HG02763 (cell line): Measurements from ENCODE around the gene RABGEF1.
"Not testable (repeated sequence)": the region's sequence is repeated elsewhere in the genome, so short reads cannot be mapped to it uniquely, and the experiment has no call there.

Source experiments
- ATAC-seq: cut with Tn5 transposase; IDR thresholded peaks from one replicate; pipeline ENCODE4 v1.9.1; 2021; ENCODE audit warnings: mild to moderate bottlenecking, moderate library complexity; ENCODE audit not compliant: unreplicated experiment

RABGEF1 gene

DNA sequence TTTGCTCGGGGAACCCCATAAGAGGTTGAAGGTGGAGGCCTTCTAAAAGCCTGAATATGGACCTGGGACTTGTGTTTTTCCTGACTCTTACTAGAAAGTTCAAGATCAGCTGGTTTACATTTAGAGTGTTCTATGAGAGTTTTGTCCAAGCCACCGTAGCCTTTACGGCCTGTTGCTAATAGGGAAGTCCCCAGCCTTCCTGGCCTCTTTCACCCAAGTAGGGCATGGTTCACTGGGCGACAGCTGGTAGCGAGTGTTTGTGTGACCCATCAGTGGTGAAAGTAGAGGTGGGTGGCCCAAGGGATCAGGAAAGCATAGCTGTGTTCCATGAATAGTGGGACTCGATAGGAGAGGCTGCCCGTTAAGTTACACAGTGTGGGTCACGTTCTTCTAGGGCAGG is 60.1 kb downstream of the RABGEF1 start:
- ATAC-seq, result no peak

DNA sequence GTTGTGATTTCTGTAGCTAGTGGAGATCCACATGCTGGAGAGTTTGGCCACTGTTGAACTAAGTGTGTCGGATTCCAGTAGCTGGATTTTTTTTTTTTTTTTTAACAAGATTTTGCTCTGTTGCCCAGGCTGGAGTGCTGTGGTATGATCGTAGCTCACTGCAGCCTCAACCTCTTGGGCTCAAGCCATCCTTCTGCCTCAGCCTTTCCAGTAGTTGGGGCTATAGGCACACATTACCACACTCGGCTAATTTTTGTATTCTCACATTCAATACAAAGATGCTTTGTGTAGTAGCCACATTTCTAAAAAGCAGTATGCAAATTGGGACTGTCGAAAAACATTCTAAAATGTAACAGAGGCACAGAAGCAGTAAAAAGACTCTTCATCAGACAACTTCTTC is 63.5 kb downstream of the RABGEF1 start:
- no peak for ATAC-seq

DNA sequence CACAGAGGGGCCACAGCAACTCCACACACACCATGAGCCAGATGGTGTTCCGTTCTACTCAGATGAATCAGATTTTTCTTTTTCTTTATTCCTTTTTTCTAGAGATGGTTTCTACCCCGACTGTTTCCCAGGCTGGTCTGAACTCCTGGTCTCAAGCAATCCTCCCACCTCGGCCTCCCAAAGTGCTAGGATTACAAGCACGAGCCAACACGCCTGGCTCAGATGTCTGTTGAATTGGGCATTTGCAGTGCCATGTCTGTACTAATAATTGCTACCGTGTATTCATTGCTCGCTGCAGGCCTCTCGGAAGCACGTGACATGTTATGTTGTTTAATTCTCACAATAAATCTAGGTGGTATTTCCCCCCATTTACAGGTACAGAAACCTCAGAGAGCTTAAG is 67.2 kb downstream of the RABGEF1 start:
- no peak for ATAC-seq

DNA sequence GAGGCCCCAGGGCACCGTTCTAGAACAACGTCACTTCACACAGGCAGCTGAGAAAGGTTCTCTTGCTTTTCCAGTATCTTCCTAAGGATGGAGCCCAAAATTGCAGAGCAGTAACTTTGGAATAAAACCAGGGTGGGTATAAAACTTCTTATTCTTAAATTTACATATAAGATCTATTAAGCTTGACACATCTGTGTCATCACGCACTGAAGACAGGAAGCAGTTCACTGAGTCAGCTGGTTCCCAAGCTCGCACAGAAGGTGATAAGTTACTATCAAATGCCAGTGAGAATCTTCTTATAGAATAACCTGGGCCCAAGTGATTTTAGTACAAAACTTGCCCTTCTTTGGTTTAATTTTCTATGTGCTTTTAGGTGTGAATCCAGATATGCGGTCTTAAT is 70.2 kb downstream of the RABGEF1 start:
- ATAC-seq, result no peak

DNA sequence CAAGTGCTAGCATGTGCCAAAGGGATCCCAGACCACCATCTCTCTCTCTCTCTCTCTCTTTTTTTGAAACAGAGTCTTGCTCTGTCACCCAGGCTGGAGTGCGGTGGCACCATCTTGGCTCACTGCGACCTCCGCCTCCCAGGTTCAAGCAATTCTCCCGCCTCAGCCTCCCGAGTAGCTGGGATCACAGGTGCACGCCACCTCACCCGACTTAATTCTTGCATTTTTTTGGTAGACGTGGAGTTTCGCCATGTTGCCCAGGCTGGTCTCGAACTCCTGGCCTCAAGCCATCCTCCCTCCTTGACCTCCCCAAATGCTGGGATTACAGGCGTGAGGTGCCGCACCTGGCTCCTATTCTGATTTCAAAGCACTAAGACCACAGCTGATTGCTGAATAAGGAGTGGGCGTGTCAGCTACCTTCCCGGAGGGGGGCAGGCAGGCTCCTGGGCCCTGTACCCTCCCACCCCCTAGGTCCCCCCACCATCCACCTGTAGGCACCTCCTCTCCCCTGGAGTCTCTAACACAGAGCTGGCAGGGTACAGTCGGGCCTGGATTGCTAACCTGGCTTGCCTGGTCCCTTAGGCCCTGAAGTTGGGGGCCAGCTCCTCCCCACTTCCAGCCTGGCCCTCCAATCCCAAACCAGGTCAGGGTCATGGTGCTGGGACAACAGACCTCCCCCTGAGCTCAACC is 74.8 kb downstream of the RABGEF1 start:
- not testable (repeated sequence) for ATAC-seq

DNA sequence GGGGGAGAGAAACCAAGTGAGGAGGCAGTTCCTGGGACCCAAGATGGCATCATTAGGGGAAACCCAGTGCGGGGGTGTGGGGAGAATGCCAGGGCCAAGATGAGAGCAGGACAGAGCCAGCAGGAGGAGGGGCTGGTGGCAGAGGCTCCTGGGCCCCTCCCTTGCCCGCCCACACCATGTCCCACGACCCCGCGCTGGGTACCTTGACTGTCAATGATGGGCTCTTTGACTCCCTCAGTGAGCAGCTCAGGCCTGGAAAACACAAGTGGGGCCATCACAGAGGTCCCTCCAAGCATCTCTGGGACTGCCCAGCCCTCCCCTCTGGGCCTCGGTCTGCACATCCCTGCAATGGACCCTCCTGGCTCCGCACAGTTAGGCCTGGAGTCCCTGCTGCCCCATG is 75.4 kb downstream of the RABGEF1 start:
- ATAC-seq, result no peak

DNA sequence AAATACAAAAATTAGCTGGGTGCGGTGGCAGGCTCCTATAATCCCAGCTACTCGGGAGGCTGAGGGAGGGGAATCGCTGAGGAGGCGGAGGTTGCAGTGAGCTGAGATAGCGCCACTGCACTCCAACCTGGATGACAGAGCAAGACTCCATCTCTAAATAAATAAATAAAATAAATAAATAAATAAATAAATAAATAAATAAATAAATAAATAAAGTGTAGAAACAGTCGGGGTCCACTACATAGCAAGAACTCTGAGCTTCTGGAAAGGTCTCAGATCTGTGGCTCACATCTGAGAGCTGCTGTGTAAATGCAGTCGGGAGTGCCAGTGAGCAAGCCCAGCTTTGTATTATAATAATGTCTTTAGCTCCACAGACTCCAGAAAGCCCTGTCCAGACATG is 76.1 kb downstream of the RABGEF1 start:
- ATAC-seq, result not testable (repeated sequence)

DNA sequence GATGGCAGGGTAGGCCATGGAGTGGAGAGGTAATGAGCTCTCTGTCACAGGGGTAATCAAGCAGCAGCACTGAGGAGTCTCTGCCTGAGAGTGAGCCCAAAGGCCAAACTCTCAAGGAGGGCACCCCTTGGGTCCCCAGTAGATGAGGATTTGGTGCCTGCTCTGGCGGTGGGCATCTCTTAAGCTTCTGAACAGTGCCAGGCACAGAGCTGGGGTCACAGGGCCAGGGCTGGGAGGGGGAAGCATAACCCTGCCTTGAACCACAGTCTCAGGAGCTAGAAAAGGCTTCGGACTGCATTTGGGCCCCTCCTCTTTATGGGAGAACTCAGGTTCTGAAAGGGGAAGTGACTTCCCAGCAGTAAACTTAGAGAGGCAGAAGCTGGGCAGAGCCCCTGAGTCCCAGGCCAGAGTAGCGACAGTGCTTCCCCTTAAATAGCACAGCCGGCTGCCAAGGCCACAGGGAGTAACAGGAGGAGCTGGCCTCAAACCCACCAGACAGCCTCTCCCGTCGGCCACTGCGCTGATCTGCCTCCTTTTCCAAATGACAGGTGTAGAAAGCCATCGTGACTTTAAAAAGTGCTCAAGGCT is 76.8 kb downstream of the RABGEF1 start:
- ATAC-seq, result not testable (repeated sequence)

DNA sequence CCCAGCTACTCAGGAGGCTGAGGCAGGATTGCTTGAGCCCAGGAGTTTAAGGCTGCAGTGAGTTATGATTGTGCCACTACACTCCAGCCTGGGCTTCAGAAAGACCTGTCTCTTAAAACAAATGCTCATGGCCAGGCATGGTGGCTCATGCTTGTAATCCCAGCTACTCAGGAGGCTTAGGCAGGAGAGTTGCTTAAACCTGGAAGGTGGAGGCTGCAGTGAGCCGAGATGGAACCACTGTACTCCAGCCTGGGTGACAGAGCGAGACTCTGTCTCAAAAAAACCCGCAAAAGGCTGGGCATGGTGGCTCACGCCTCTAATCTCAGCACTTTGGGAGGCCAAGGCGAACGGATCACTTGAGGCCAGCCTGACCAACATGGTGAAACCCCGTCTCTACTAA is 77.4 kb downstream of the RABGEF1 start:
- ATAC-seq, result not testable (repeated sequence)

DNA sequence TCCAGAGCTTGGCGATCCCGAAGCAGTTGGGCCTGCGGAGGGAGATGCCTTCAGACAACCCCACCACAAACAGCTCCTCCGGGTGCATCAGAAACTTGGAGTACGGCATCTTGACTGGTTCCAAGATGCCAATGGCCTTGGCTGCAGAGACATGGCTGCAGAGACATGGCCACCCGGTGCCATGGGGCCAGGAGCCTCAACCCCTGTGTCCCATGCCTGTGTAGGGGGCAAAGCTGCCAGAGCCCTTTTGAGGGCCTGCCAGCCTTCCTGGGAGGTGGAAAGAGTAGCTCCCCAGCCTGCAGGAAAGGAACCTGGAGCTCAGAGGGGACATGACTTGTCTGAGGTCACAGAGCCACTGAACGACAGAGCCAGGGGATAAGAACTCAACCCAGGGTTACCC is 83.5 kb downstream of the RABGEF1 start:
- no peak for ATAC-seq

DNA sequence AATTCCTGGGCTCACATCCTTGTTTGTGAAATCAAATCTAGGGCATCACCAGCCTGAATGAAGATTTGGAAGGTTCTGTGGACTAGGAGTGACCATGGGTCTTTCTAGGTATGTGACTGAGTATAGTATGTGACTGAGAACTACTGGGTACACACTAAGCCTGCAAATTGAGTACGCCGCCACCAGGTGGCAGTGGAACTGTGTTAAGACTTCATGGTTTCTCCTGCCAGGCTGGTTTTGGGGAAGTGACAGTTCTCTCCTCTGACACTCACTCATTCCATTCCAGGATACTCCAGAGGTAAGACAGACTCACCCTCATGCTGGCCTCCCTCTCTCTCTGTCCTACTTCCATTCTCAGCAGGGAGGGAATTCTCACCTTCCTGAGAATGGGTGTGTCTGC is 85.0 kb downstream of the RABGEF1 start:
- not testable (repeated sequence) for ATAC-seq

DNA sequence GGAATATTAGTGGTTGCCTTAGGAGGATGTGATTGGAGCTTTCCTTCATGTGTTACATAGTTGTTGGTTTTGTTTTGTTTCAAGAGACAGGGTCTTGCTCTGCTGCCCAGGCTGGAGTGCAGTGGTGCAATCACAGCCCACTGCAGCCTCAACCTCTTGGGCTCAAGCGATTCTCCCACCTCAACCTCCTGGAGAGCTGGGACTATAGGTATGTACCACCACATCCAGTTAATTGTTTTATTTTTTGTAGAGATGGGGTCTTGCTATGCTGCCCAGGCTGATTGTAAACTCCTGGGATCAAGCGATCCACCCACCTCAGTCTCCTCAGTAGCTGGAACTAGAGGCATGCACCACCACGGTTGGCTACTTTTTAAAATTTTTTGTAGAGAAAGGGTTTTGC is 86.1 kb downstream of the RABGEF1 start:
- ATAC-seq, result no peak

DNA sequence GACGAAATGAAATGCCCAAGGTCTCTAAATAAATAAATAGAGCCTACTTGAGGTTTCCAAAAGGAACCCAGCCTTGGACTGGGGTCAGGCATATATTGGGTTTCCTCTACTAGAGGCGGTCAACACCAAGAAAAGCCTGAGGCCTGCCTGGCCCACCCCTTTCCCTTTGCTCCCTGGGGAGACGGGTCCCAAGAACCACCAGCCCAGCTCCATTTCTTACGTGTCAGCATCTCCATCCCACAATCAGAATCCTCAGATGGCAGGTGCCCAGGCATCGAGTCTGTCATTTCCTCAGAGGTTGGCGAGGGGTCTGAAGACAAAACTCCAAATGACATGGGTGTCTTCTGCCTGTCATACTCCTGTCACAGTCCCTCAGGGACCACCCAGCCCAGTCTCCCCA is 90.4 kb downstream of the RABGEF1 start:
- ATAC-seq, result not testable (repeated sequence)

DNA sequence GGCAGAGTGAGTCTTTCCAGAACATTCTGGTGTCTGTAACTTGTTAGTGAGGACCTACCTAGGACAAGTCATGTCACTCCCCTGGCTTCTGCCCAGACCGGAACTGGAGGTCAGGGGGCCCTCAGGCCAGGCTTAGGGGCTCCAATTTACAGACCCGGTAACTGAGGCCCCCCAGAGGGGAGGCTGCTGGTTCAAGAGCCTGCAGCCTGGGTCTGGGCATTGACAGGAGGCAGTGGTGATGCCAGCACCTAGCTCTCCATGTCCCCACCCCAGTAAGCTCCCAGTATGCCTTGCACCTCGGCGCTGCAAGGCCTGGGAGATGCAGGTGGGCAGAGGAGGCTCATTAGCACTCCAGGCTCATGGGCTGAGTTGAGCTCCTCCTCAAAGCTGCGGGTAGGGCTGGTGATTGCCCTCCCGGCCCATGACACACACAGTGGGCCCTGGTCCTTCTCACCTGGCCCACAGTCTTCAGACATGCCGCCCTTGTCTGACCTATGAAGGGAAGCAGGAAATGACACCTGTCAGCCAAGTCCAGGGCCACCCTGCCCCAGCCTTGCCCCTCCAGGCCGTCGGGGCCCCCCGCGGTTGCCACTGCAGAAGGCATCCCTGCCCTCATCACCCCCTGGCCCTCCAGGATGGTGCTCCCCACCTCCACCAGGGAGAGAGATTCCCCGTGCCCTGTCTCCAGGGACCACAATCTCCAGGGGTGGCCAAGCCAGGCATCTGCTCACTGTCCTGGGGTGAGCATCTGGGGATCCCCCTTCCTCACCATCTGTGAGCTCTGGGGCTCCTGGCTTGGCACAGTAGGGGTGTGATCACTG is 92.2 kb downstream of the RABGEF1 start:
- no peak for ATAC-seq

DNA sequence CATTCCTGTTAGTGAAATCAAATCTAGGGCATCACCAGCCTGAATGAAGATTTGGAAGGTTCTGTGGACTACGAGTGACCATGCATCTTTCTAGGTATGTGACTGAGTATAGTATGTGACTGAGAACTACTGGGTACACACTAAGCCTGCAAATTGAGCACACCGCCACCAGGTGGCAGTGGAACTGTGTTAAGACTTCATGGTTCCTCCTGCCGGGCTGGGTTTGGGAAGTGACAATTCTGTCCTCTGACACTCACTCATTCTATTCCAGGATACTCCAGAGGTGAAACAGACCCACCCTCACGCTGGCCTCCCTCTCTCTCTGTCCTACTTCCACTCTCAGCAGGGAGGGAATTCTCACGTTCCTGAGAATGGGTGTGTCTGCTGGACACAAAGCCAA is 96.5 kb downstream of the RABGEF1 start:
- no peak for ATAC-seq

DNA sequence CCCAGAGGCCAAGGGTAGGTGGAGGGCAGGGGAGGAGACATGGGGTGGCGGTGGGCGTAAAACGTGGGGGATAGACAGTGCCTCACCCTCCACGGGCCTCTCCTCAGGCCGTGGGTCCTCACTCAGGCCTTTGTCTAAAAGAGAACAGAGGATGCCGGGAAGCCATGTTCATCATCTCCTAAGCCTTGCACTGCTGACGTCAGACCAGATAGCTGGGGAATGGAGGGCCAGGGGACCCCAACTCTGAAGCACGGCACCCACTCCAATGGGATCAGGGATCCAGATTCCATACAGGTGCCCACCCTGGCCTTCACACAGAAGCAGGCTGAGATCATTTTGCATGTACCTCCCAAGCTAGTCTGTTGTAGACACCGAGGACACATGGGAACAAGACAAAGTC is 97.1 kb downstream of the RABGEF1 start:
- ATAC-seq, result no peak

DNA sequence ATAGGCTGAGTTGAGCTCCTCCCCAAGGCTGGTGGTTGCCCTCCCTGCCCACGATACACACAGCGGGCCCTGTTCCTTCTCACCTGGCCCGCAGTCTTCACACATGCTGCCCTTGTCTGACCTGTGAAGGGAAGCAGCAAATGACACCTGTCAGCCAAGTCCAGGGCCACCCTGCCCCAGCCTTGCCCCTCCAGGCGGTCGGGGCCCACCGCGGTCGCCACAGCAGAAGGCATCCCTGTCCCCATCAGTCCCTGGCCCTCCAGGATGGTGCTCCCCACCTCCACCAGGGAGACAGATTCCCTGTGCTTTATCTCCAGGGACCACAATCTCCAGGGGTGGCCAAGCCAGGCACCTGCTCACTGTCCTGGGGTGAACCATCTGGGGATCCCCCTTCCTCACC is 99.3 kb downstream of the RABGEF1 start:
- no peak for ATAC-seq

DNA sequence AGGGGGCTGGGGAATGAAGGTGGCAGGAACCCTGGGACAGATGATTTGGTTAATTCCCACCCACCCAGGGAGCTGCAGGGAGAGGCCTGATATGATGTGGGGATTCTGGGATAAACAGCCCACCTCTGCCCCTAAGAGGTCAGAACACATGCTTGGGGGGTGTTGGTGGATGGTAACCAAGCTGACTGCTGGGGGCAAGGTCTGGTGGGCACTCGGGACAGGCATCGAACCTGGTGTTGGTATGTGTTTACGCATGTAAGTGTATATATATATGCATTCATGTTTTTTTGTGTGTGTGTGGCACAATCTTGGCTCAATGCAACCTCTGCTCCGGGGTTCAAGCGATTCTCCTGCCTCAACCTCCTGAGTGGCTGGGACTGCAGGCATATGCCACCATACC is 99.8 kb downstream of the RABGEF1 start:
- no peak for ATAC-seq

DNA sequence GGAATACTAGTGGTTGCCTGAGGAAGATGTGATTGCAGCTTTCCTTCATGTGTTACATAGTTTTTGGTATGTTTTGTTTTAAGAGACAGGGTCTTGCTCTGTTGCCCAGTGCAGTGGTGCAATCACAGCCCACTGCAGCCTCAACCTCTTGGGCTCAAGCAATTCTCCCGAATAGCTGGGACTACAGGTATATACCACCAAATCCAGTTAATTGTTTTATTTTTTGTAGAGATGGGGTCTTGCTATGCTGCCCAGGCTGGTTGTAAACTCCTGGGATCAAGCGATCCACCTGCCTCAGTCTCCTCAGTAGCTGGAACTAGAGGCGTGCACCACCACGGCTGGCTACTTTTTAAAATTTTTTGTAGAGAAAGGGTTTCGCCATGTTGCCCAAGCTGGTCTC is 101.4 kb downstream of the RABGEF1 start:
- no peak for ATAC-seq

DNA sequence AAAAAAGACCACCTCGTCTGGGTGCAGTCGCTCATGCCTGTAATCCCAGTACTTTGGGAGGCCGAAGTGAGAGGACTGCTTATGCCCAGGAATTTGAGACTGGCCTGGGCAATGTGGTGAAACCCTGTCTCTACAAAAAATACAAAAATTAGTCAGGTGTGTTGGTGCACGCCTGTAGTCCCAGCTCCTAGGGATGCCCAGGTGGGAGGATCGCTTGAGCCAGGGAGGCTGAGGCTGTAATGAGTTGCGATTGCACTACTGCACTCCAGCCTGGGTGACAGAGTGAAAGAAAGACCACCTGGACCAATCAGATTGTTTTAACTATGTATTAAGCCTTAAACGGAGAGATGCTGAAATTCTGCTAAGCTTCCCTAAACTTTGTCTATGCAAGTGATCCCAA is 103.0 kb downstream of the RABGEF1 start:
- not testable (repeated sequence) for ATAC-seq

DNA sequence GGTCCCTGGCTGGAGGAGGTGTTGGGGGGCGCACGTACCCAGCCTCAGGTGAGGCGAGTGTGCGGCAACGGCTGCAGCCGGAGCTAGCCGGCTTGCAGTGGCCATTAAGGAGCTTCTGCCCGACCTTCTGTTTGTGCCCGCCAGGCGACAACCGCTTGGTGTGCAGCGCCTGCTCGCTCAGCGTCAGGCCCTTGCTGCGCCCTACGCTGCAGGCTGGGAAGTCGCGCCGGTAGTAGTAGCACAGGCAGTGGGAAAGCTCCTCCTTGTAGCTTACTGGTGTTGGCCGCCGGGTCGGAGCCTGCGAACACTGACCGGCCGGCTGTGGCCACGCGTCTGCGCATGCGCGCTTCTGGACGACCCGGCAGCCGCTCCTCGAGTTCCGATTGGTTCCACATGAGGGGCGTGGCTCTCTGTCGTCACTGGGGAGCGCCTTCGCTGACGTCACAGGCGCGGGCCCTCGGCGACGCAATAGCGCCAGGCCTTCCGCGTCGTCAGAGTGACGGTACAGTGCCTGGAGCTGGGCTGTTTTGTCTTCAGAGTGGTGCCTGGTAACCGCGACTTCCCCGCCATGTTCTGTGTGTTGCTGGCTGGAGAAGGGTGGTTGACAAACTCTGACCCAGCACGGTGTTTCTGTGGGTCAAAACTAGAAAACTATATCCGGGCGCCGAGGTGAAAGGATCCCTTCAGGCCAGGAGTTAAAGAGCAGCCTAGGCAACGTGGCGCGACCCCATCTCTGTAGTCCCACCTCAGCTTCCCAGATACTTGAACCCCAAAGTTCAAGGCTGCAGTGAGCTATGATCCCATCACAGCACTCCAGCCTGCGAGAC is 104.2 kb downstream of the RABGEF1 start:
- ATAC-seq, result peak; percentile 89
